ENCODE data around the gene EPC2. TPM values are rescaled to one million over a fixed set of nuclear protein-coding genes. Genes with fewer than 3 reads are reported as not detected.
"Not testable (repeated sequence)": the region's sequence is repeated elsewhere in the genome, so short reads cannot be mapped to it uniquely, and the experiment has no call there.

Gene EPC2
- total RNA-seq, 2 experiments from 2014 or later, result 32.0 to 38.1 TPM

GRCh38 chr2:148687543-148687942, 43.0 kb downstream of the EPC2 start:
- Mint-ChIP-seq H3K27ac (no peak overlapping the region), H3K4me1 (peaks cover 12% of the 10 kb centered on the region), H3K36me3 (ENCODE audit: low read depth) (peaks cover 28% of the 10 kb centered on the region), H3K4me3 (no peak overlapping the region), H3K27me3 (no peaks in the 10 kb centered on the region), H3K9me3 (peaks cover 12% of the 10 kb centered on the region)
- ChIA-PET POLR2A (no interaction called here), CTCF (interaction anchor here (1.1 kb wide), 1 partner anchor 10 kb away, joined by 3 read pairs; no protein-coding TSS in a partner anchor)
- no peak for DNase-seq

GRCh38 chr2:148688011-148688410, 43.5 kb downstream of the EPC2 start:
- H3K4me3 Mint-ChIP-seq, DNase-seq, POLR2A ChIA-PET, H3K27ac Mint-ChIP-seq, H3K27me3 Mint-ChIP-seq: not testable (repeated sequence)
- CTCF ChIA-PET, result interaction anchor here (1.1 kb wide), 1 partner anchor 11 kb away, joined by 3 read pairs; no protein-coding TSS in a partner anchor
- Mint-ChIP-seq H3K4me1 (peaks cover 12% of the 10 kb centered on the region), H3K36me3 (ENCODE audit: low read depth) (peaks cover 29% of the 10 kb centered on the region), H3K9me3 (peaks cover 12% of the 10 kb centered on the region)

- POLR2A ChIA-PET, result no interaction called here
- peaks cover 72% of the 10 kb centered on the region for H3K36me3 Mint-ChIP-seq (ENCODE audit: low read depth)
- peaks cover 2% of the 10 kb centered on the region for H3K4me1 Mint-ChIP-seq
- H3K9me3 Mint-ChIP-seq, result peaks cover 26% of the 10 kb centered on the region
- CTCF ChIA-PET, result interaction anchor here (0.6 kb wide), 1 partner anchor 48 kb away, joined by 3 read pairs; no protein-coding TSS in a partner anchor
- no peaks in the 10 kb centered on the region for H3K27me3 Mint-ChIP-seq
- no peak for DNase-seq
- H3K27ac Mint-ChIP-seq, result no peak overlapping the region
- no peak overlapping the region for H3K4me3 Mint-ChIP-seq
These were observed 52.4 kb downstream of the EPC2 start for GRCh38 chr2:148696985-148697384.

- no peak overlapping the region for H3K27ac Mint-ChIP-seq
- H3K9me3 Mint-ChIP-seq, result peaks cover 36% of the 10 kb centered on the region
- CTCF ChIA-PET, result interaction anchor here (0.6 kb wide), 2 partner anchors 246 to 317 kb away, joined by 3 read pairs; no protein-coding TSS in a partner anchor
- POLR2A ChIA-PET, result no interaction called here
- H3K36me3 Mint-ChIP-seq (ENCODE audit: low read depth), result peaks cover 78% of the 10 kb centered on the region
- no peak overlapping the region for H3K4me3 Mint-ChIP-seq
- no peaks in the 10 kb centered on the region for H3K27me3 Mint-ChIP-seq
- no peaks in the 10 kb centered on the region for H3K4me1 Mint-ChIP-seq
- no peak for DNase-seq
These were observed 55.3 kb downstream of the EPC2 start for GRCh38 chr2:148699830-148700229.

- CTCF ChIA-PET, result no interaction called here
- peaks cover 38% of the 10 kb centered on the region for H3K9me3 Mint-ChIP-seq
- H3K4me3 Mint-ChIP-seq, result no peak overlapping the region
- peaks cover 77% of the 10 kb centered on the region for H3K36me3 Mint-ChIP-seq (ENCODE audit: low read depth)
- H3K27me3 Mint-ChIP-seq, result no peaks in the 10 kb centered on the region
- H3K27ac Mint-ChIP-seq, result no peak overlapping the region
- POLR2A ChIA-PET, result no interaction called here
- H3K4me1 Mint-ChIP-seq, result no peaks in the 10 kb centered on the region
- DNase-seq, result no peak
These were observed 56.5 kb downstream of the EPC2 start for GRCh38 chr2:148701039-148701438.

- ChIA-PET CTCF (no interaction called here), POLR2A (no interaction called here)
- H3K36me3 Mint-ChIP-seq (ENCODE audit: low read depth), result peaks cover 76% of the 10 kb centered on the region
- no peaks in the 10 kb centered on the region for H3K27me3 Mint-ChIP-seq
- no peak overlapping the region for H3K27ac Mint-ChIP-seq
- H3K4me1 Mint-ChIP-seq, result no peaks in the 10 kb centered on the region
- DNase-seq, result no peak
- no peak overlapping the region for H3K4me3 Mint-ChIP-seq
- H3K9me3 Mint-ChIP-seq, result peaks cover 44% of the 10 kb centered on the region
These were observed 57.3 kb downstream of the EPC2 start for GRCh38 chr2:148701877-148702276.

GRCh38 chr2:148702475-148702874, 57.9 kb downstream of the EPC2 start:
- Mint-ChIP-seq H3K27me3 (no peaks in the 10 kb centered on the region), H3K36me3 (ENCODE audit: low read depth) (peaks cover 78% of the 10 kb centered on the region), H3K27ac (no peak overlapping the region), H3K4me3 (no peak overlapping the region), H3K4me1 (no peaks in the 10 kb centered on the region), H3K9me3 (peaks cover 46% of the 10 kb centered on the region)
- no peak for DNase-seq
- ChIA-PET POLR2A (no interaction called here), CTCF (no interaction called here)

GRCh38 chr2:148704247-148704646, 59.7 kb downstream of the EPC2 start:
- Mint-ChIP-seq H3K4me3 (no peak overlapping the region), H3K27me3 (no peaks in the 10 kb centered on the region), H3K36me3 (ENCODE audit: low read depth) (peaks cover 72% of the 10 kb centered on the region), H3K4me1 (no peaks in the 10 kb centered on the region), H3K27ac (no peak overlapping the region), H3K9me3 (peaks cover 58% of the 10 kb centered on the region)
- no peak for DNase-seq
- POLR2A ChIA-PET, result no interaction called here
- CTCF ChIA-PET, result no interaction called here

- peaks cover 50% of the 10 kb centered on the region for H3K36me3 Mint-ChIP-seq (ENCODE audit: low read depth)
- H3K4me1 Mint-ChIP-seq, result peaks cover 31% of the 10 kb centered on the region
- DNase-seq, result no peak
- ChIA-PET POLR2A (no interaction called here), CTCF (no interaction called here)
- no peak overlapping the region for H3K4me3 Mint-ChIP-seq
- H3K27me3 Mint-ChIP-seq, result no peaks in the 10 kb centered on the region
- no peak overlapping the region for H3K27ac Mint-ChIP-seq
- H3K9me3 Mint-ChIP-seq, result peaks cover 20% of the 10 kb centered on the region
These were observed 71.9 kb downstream of the EPC2 start for GRCh38 chr2:148716378-148716920.

- POLR2A ChIA-PET, result no interaction called here
These were observed 73.5 kb downstream of the EPC2 start for GRCh38 chr2:148718039-148718438.

GRCh38 chr2:148719195-148719749, 74.7 kb downstream of the EPC2 start:
- DNase-seq, result no peak
- Mint-ChIP-seq H3K36me3 (ENCODE audit: low read depth) (peaks cover 47% of the 10 kb centered on the region), H3K27ac (no peak overlapping the region), H3K9me3 (peaks cover 20% of the 10 kb centered on the region), H3K27me3 (no peaks in the 10 kb centered on the region), H3K4me3 (no peak overlapping the region), H3K4me1 (peaks cover 40% of the 10 kb centered on the region)
- ChIA-PET CTCF (interaction anchor here (0.6 kb wide), 1 partner anchor 350 kb away, joined by 3 read pairs; no protein-coding TSS in a partner anchor), POLR2A (no interaction called here)

More at GRCh38 chr2:148718039-148718438, 73.5 kb downstream of the EPC2 start:
- peaks cover 50% of the 10 kb centered on the region for H3K36me3 Mint-ChIP-seq (ENCODE audit: low read depth)
- peaks cover 37% of the 10 kb centered on the region for H3K4me1 Mint-ChIP-seq
- no peak for DNase-seq
- peaks cover 20% of the 10 kb centered on the region for H3K9me3 Mint-ChIP-seq
- no peak overlapping the region for H3K4me3 Mint-ChIP-seq
- CTCF ChIA-PET, result no interaction called here
- no peaks in the 10 kb centered on the region for H3K27me3 Mint-ChIP-seq
- no peak overlapping the region for H3K27ac Mint-ChIP-seq

GRCh38 chr2:148719941-148720436, 75.4 kb downstream of the EPC2 start:
- Mint-ChIP-seq H3K4me3 (no peak overlapping the region), H3K9me3 (peaks cover 17% of the 10 kb centered on the region), H3K27ac (no peak overlapping the region), H3K27me3 (no peaks in the 10 kb centered on the region), H3K4me1 (peaks cover 44% of the 10 kb centered on the region), H3K36me3 (ENCODE audit: low read depth) (peaks cover 45% of the 10 kb centered on the region)
- POLR2A ChIA-PET, result no interaction called here
- CTCF ChIA-PET, result interaction anchor here (0.6 kb wide), 1 partner anchor 349 kb away, joined by 3 read pairs; no protein-coding TSS in a partner anchor
- no peak for DNase-seq

GRCh38 chr2:148720501-148721001, 76.0 kb downstream of the EPC2 start:
- Mint-ChIP-seq H3K4me3 (no peak overlapping the region), H3K4me1 (peaks cover 48% of the 10 kb centered on the region), H3K9me3 (peaks cover 17% of the 10 kb centered on the region), H3K27me3 (no peaks in the 10 kb centered on the region), H3K36me3 (ENCODE audit: low read depth) (peaks cover 45% of the 10 kb centered on the region), H3K27ac (no peak overlapping the region)
- ChIA-PET POLR2A (no interaction called here), CTCF (no interaction called here)
- DNase-seq, result no peak
